Heart left ventricle (tissue), 13 donors: ENCODE measurements around the gene NPAS1.

ENCODE experiments used
- CTCF ChIP-seq, 12 donors: fragments of 200-600 bp; sonication (generic) in 4 of 12; IDR thresholded peaks; one replicate each; pipeline versions ENCODE4 v1.5.0 to v1.8.0; 2018 to 2022; ENCODE audit warnings: antibody characterized with exemption in 12 of 12, mild to moderate bottlenecking in 5 of 12
- POLR2A ChIP-seq, 2 donors: fragments of 450-650 bp; IDR thresholded peaks; one replicate each; pipeline ENCODE4 v1.6.1; 2017; ENCODE audit warnings: antibody characterized with exemption in 2 of 2, mild to moderate bottlenecking in 2 of 2, moderate library complexity in 2 of 2
- donor health status: ischemic (EF 13 %, LVEDD 7.1; RV severe dilation, severe dysfunction).
- donor health status: DM: no; HTN: yes; CAD: no.
- donor health status: DM: no; HTN: no; CAD: no.
- donor health status: ischemic (EF 25% LVEDD 6.9; RV normal size, moderate dysfunction).
- donor health status: ischemic (EF 25% LVEDD 5.7; RV mildly dilated, moderate dysfunction).
- donor health status: ischemic (EF 35%, LVEDD 5.7; RV mildly dilated, moderate dysfunction).
- donor health status: nonischemic (EF 11% LVEDD 7.7; RV severe dilation, severe dysfunction).
- donor health status: DM: yes; HTN: yes; CAD: no.
- donor health status: PGD.
- donor health status: ischemic (EF 29% LVEDD 5.4; RV normal size, mild dysfunction).
- donor health status: nonischemic (EF 23%, LVEDD 6.1; RV moderate dilation, normal function).

DNA sequence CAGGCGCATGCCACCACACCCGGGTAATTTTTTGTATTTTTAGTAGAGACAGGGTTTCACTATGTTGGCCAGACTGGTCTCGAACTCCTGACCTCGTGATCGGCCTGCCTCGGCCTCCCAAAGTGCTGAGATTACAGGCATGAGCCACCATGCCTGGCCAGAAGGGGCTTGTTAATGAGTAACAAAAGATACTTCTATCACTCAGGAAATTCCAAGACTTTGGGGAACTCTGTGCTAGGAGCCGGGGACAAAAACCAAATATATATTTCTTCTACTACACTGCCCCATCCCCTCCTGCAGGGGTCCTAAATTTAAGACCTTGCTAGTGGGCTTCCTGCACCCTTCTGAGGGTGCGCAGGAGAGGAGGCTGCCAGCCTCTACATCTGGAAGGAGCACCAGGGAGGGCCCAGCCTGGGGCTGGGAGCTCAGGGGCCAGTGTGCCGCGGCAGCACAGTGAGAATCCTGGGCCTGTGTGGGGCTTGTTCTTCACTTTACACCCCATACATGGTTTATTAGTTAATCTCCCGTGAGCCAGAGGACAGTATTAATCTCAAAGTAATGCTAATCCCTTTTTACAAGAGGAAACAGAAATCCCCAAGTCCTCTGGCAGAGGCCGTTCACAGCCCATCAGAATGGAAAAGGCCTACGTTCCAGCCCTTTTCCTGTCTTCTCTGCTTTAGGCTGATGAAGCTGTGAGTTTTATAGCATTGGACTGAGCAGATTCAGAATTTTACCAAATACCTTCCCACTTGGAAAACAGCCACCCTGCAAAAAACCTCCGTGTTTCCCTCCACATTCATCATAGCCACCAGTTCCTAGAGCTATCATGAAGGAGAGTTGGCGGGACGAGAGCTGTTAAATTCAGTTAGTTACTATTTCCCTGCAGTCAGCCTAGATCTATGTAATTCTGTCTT, 44.4 kb upstream of the NPAS1 start:
- TF ChIP-seq POLR2A (IDR thresholded peaks at IDR 0.05), result no peak
- no peak for TF ChIP-seq CTCF (IDR thresholded peaks at IDR 0.05)
